BLaER1 treated with 17β-estradiol and CSF1 and Interleukin-3, amounts not matched to agents 10 nM and 100 nM (cell line): ENCODE results near the gene PERCC1.

Experiments used
- H3K27ac ChIP-seq, 11 experiments: shearing (Covaris generic); formaldehyde crosslinking; 2 replicates each; pipeline ENCODE4 v1.8.1; 2022
- H3K27me3 ChIP-seq, 11 experiments: shearing (Covaris generic); formaldehyde crosslinking; 2 replicates each; pipeline ENCODE4 v1.8.1; 2022
- H3K36me3 ChIP-seq, 11 experiments: shearing (Covaris generic); formaldehyde crosslinking; 2 replicates each; pipeline ENCODE4 v1.8.1; 2022
- H3K4me1 ChIP-seq, 10 experiments: shearing (Covaris generic); formaldehyde crosslinking; 2 replicates each; pipeline ENCODE4 v1.8.1; 2022
- H3K4me2 ChIP-seq, 11 experiments: shearing (Covaris generic); formaldehyde crosslinking; 2 replicates each; pipeline ENCODE4 v1.8.1; 2022
- H3K4me3 ChIP-seq, 10 experiments: shearing (Covaris generic); formaldehyde crosslinking; 2 replicates each; pipeline ENCODE4 v1.8.1; 2022
- H3K9ac ChIP-seq, 11 experiments: shearing (Covaris generic); formaldehyde crosslinking; 2 replicates each; pipeline ENCODE4 v1.8.1; 2022
- H3K9me3 ChIP-seq, 11 experiments: shearing (Covaris generic); formaldehyde crosslinking; replicated peaks in 1 of 11; 2 replicates each; pipeline ENCODE4 v1.8.1; 2022
- H4K20me1 ChIP-seq, 11 experiments: shearing (Covaris generic); formaldehyde crosslinking; 2 replicates each; pipeline ENCODE4 v1.8.1; 2022
- Cebpa-rat ChIP-seq, 11 experiments: shearing (Covaris generic); IDR thresholded peaks; 2 replicates each; pipeline ENCODE4 v1.8.1; 2022

Gene PERCC1

DNA sequence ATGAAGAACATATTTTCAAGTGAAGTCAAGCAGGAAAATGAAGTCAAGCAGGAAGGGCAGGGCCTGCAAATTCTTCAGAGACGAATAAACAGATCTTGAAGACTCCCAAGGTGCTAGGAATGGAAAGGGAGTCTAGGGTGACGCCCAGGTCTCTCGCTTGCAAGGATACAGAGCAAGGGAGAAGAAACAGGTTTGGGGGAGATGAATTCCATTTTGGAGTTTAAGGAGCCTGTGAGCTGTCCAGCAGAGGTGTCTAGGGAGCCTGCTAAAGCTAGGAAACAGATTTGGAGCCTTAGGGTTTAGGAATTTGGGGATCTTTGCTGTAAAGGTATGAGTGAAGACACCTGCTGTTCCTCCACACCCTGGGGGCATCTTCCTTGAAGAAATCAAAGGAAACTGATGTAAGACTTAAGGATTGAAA lies 14.3 kb upstream of the PERCC1 start:
- TF ChIP-seq Cebpa-rat (IDR thresholded peaks at IDR 0.05) = no peak
- Histone ChIP-seq H3K36me3 (peaks cover 0 to 19% (median 12%) of the 10 kb centered on the region in 11 experiments; a peak in 13 of 22 replicates), H3K27me3 (no peaks in the 10 kb centered on the region), H3K27ac (no peak overlapping the region), H3K4me1 (peaks cover 56 to 71% (median 66%) of the 10 kb centered on the region in 10 experiments), H3K9me3 (no peaks in the 10 kb centered on the region), H4K20me1 (peaks cover 0 to 59% (median 29%) of the 10 kb centered on the region in 11 experiments; a peak in 15 of 22 replicates), H3K9ac (peak overlapping the region in 3 of 11 experiments; percentile 13 to 57 (median 44); a peak in 3 of 22 replicates), H3K4me2 (0 out of 22 replicates have a peak overlapping the region, but pooled peaks of 1 of the 11 experiments have one; percentile 18), H3K4me3 (no peak overlapping the region)

DNA sequence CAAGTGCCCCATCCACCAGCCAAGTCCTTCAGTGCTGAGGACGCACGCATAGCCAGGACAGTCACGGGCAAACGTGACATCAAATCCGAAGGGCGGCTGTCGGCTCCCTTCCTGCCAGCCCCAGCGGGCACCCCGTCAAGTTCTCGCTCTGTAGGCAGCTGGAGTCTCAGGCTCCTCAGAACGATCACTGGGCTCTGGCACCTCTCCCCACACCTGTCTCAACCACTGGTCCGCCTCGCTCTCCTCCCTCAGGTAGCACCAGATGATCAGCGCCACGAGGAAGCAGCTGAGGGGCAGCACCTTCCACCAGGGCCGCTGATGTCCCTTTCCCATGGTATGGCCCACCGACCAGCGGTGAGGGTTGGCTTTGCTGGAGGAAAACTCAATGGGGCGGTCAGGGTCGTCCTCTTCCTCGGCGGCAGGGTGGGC lies 10.8 kb upstream of the PERCC1 start:
- Histone ChIP-seq H4K20me1 (peaks cover 0 to 34% (median 13%) of the 10 kb centered on the region in 11 experiments; a peak in 11 of 22 replicates), H3K27ac (peak overlapping the region; percentile 71 to 96 (median 90)), H3K27me3 (no peaks in the 10 kb centered on the region), H3K4me3 (peak overlapping the region; percentile 85 to 100 (median 95)), H3K9me3 (0 out of 22 replicates have a peak, but pooled peaks cover 0 to 4% (median 0%) of the 10 kb centered on the region in 11 experiments), H3K4me1 (peaks cover 36 to 52% (median 44%) of the 10 kb centered on the region in 10 experiments), H3K4me2 (peak overlapping the region; percentile 87 to 99 (median 97)), H3K36me3 (peaks cover 0 to 19% (median 12%) of the 10 kb centered on the region in 11 experiments; a peak in 12 of 22 replicates), H3K9ac (peak overlapping the region; percentile 88 to 97 (median 93))
- no peak for TF ChIP-seq Cebpa-rat (IDR thresholded peaks at IDR 0.05)

DNA sequence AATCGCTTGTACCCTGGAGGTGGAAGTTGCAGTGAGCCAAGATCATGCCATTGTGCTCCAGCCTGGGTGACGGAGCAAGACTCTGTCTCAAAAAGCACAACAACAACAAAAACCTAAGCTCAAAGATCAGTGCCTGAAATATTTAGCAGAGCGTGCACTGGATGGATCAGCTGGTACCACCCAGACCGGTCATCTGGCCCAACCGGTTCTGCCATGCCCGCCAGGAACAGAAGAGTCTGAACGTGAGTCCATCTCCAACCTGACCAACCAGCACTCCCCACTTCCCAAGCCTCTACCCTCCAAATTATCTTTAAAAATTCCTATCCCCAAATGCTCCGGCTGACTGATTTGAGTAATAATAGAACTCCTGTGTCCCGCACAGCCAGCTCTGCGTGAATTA lies 8.8 kb upstream of the PERCC1 start:
- Histone ChIP-seq H3K4me1 (peaks cover 33 to 45% (median 38%) of the 10 kb centered on the region in 10 experiments), H3K27me3 (no peaks in the 10 kb centered on the region), H3K4me2 (peak overlapping the region in 5 of 11 experiments; percentile 72 to 91 (median 83); a peak in 8 of 22 replicates), H3K27ac (peak overlapping the region in 5 of 11 experiments; percentile 81 to 96 (median 90); a peak in 8 of 22 replicates), H3K9me3 (0 out of 22 replicates have a peak, but pooled peaks cover 0 to 4% (median 0%) of the 10 kb centered on the region in 11 experiments), H3K9ac (no peak overlapping the region; a peak in 1 of 22 replicates), H3K4me3 (no peak overlapping the region), H3K36me3 (peaks cover 0 to 19% (median 12%) of the 10 kb centered on the region in 11 experiments; a peak in 12 of 22 replicates), H4K20me1 (peaks cover 0 to 28% (median 13%) of the 10 kb centered on the region in 11 experiments; a peak in 10 of 22 replicates)
- no peak for TF ChIP-seq Cebpa-rat (IDR thresholded peaks at IDR 0.05)

DNA sequence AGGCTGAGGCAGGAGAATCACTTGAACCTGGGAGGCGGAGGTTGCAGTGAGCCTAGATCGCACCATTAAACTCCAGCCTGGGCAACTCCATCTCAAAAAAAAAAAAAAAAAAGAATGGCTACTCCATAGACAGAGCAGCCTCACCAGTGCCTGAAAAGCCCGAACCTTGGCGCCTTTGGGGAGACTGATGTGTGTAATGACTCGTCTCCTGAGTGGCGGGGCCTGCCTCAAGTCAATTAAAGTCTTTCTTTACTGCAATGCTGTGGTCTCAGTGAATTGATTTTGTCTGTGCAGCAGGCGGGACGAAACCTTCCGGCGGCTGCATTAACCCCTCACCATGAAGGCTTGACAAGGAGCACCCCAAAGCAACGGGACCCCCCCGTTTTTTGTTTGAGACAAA lies 6.8 kb upstream of the PERCC1 start:
- H3K9me3 ChIP-seq = 0 out of 22 replicates have a peak, but pooled peaks cover 0 to 4% (median 0%) of the 10 kb centered on the region in 11 experiments
- H3K4me3 ChIP-seq = no peak overlapping the region
- no peak overlapping the region for H3K27ac ChIP-seq
- peaks cover 0 to 14% (median 4%) of the 10 kb centered on the region in 11 experiments; a peak in 7 of 22 replicates for H4K20me1 ChIP-seq
- H3K9ac ChIP-seq = no peak overlapping the region
- H3K4me1 ChIP-seq = peaks cover 24 to 42% (median 32%) of the 10 kb centered on the region in 10 experiments
- peaks cover 0 to 4% (median 0%) of the 10 kb centered on the region in 11 experiments; a peak in 2 of 22 replicates for H3K36me3 ChIP-seq
- no peak overlapping the region for H3K4me2 ChIP-seq
- TF ChIP-seq Cebpa-rat (IDR thresholded peaks at IDR 0.05) = no peak
- no peaks in the 10 kb centered on the region for H3K27me3 ChIP-seq

DNA sequence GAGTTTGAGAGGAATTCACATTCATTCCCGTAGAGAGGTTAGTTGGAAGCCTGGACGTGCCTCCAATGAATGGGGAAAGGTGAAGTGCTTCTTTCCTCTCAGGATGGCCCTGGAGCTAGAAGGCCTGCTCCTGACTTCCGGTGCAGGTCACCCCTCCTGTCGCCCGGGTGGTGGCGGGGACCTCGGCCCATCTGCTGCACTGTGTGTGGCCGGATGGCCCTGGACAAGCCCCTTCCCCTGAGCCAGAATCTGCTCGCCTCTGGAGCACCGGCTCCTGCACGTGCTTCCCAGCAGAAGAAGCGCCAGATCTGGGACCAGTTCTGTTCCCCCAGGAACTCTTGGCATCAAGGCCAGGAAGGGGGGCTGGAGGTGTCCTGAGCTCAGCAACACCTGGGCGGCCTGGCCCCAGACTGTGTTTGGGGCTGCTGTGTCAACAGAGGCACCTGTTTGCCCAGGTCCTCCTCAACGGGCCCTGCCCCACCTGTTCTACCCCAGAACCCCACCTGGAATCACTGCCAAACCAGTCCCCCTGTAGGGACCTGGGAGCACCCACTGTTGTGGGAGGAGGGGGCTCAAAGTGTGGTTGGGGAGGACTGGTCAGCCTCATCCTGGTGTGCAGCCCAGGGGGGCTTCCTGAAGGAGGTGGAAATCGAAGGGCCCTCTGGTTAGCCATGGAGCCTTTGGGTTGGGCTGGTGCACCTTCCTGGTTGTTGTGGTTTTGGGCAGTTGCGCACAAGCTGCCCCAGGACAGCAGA lies 5.1 kb upstream of the PERCC1 start:
- TF ChIP-seq Cebpa-rat (IDR thresholded peaks at IDR 0.05) = no peak
- H3K9ac ChIP-seq = 0 out of 22 replicates have a peak overlapping the region, but pooled peaks of 1 of the 11 experiments have one; percentile 2
- peaks cover 28 to 50% (median 39%) of the 10 kb centered on the region in 10 experiments for H3K4me1 ChIP-seq
- H3K36me3 ChIP-seq = no peaks in the 10 kb centered on the region
- 0 out of 22 replicates have a peak, but pooled peaks cover 0 to 4% (median 0%) of the 10 kb centered on the region in 11 experiments for H3K9me3 ChIP-seq
- no peak overlapping the region for H3K4me2 ChIP-seq
- peak overlapping the region in 1 of 11 experiments; percentile 8; a peak in 2 of 22 replicates for H3K27ac ChIP-seq
- no peaks in the 10 kb centered on the region for H3K27me3 ChIP-seq
- no peaks in the 10 kb centered on the region for H4K20me1 ChIP-seq
- H3K4me3 ChIP-seq = no peak overlapping the region

DNA sequence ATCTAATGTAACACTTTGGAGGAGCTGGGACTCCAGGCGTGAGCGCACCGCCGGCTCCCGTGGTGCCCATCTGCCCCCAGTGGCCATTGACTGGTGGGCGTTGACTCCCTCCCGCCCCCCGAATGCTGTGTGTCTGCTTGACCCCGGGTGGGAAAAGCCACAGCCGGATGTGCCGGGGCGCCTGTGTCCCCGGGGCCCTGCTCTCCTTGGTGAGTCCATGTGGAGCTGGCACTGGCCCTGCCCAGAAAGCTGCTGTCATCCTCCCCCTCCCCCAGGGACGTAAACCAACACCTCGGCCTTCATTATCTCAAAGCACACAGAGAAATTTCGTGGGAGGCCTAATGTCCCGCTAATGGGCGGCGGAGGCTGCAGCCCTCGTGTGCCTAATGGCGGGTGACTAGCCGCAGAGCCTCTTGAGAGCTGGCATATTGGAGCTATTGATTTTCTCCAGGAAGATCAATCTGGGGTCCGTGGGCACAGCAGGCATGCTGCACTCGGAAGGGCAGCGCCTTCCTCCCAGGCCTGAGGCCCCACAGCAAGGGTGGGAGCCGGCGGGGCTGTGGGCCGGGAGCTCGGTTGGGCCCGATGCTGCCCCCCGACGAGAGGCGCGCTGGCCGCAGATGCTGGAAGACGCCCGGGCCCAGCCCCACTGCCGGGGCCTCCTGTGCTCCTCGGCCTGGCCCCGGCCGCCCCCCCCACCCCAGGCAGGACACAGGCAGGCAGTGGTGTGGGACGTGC lies 4.0 kb upstream of the PERCC1 start:
- Histone ChIP-seq H4K20me1 (no peaks in the 10 kb centered on the region), H3K9ac (0 out of 22 replicates have a peak overlapping the region, but pooled peaks of 1 of the 11 experiments have one; percentile 33), H3K27me3 (0 out of 22 replicates have a peak, but pooled peaks cover 0 to 4% (median 0%) of the 10 kb centered on the region in 11 experiments), H3K4me2 (no peak overlapping the region), H3K4me1 (peaks cover 32 to 53% (median 43%) of the 10 kb centered on the region in 10 experiments), H3K36me3 (no peaks in the 10 kb centered on the region), H3K4me3 (no peak overlapping the region), H3K9me3 (0 out of 22 replicates have a peak, but pooled peaks cover 0 to 4% (median 0%) of the 10 kb centered on the region in 11 experiments), H3K27ac (no peak overlapping the region; a peak in 2 of 22 replicates)
- TF ChIP-seq Cebpa-rat (IDR thresholded peaks at IDR 0.05) = no peak

DNA sequence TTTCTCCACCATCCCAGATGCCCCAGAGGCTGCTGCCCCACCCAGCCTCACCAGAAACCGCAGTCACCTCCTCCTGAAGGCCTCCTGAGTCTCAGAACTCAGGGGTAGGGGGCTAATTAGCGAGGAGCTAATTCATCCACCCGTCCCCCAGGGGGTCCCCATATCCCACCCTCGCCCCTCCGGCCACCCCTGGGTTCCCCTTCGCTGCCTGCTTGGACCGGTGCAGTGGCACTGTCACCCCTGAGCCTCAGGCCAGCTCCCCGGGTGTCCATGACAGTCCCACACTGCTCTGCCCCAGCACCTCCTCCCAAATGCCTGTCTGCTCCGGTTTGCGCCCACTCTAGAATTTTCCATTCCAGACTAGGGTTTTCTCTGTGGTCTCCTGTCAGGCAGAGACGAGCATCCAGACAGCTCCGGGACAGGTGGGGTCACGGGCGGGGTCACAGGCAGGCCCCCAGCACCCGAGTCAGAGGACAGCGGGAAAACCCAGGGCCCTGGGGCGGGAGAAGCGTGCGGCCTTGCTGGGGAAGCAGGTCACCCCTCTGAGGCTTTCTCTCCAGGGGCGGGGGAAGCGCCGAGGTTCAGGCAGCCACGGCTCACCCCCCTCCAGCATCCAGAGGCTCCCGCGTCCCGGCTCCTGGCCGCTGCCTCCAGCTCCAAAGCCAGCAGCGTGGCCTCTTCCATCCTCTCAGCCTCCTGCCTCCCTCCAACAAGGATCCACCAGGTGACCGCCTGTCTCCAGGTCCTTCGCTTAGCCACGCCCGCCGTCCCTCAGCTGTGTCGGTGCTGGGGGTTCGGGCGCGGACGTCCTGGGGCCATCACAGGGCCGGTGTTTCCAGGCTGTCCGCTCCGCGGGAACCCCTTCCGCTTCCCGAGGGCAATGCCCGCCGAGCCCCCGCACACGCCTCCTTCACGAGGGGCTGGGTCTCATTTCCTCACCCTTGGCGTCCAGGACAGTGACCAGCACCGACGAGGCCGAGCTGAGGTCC lies 3.1 kb upstream of the PERCC1 start:
- H3K9me3 ChIP-seq = no peaks in the 10 kb centered on the region
- H3K4me1 ChIP-seq = peaks cover 36 to 60% (median 51%) of the 10 kb centered on the region in 10 experiments
- no peak for TF ChIP-seq Cebpa-rat (IDR thresholded peaks at IDR 0.05)
- H3K27ac ChIP-seq = peak overlapping the region in 8 of 11 experiments; percentile 31 to 83 (median 44); a peak in 11 of 22 replicates
- no peak overlapping the region for H3K4me3 ChIP-seq
- no peaks in the 10 kb centered on the region for H4K20me1 ChIP-seq
- peak overlapping the region; percentile 61 to 99 (median 94); a peak in 19 of 22 replicates for H3K4me2 ChIP-seq
- peaks cover 0 to 4% (median 0%) of the 10 kb centered on the region in 11 experiments; a peak in 1 of 22 replicates for H3K27me3 ChIP-seq
- H3K9ac ChIP-seq = peak overlapping the region in 8 of 11 experiments; percentile 11 to 80 (median 60); a peak in 11 of 22 replicates
- H3K36me3 ChIP-seq = no peaks in the 10 kb centered on the region
